ENCODE measurements around the gene CACNA1C.

- no peak for TF ChIP-seq CTCF (conservative IDR thresholded peaks at IDR 0.05)
- TF ChIP-seq EZH2 (IDR thresholded peaks at IDR 0.05; ENCODE audit: low read depth) = no peak
Measured at GRCh38 chr12:2393996-2394395, 341.2 kb downstream of the CACNA1C start.

All from PC-9 (cell line).